H9 (cell line): ENCODE data around the gene RHOH. TPM values are rescaled to one million over a fixed set of nuclear protein-coding genes. Genes with fewer than 3 reads are reported as not detected.

Experiments used
- DNase-seq: peaks from one replicate; pipeline ENCODE4 v3.0.0-alpha.2; 2017
- H2AFZ ChIP-seq: one replicate; pipeline ENCODE4 v1.6.1; 2013; ENCODE audit warnings: mild to moderate bottlenecking, low read length, control low read depth, moderate library complexity
- H2AK5ac ChIP-seq: 2 replicates; pipeline ENCODE4 v1.6.1; 2013; ENCODE audit warnings: low read length, control low read depth, mixed read lengths; ENCODE audit not compliant: insufficient read length
- H2BK120ac ChIP-seq: one replicate; pipeline ENCODE4 v1.6.1; 2013; ENCODE audit warnings: low read depth, mild to moderate bottlenecking, low read length, control low read depth, inconsistent platforms; ENCODE audit not compliant: poor library complexity, severe bottlenecking
- H2BK12ac ChIP-seq: 2 replicates; pipeline ENCODE4 v1.6.1; 2013; ENCODE audit warnings: low read length, control low read depth, mixed read lengths, low read depth; ENCODE audit not compliant: insufficient read length
- H2BK15ac ChIP-seq: 2 replicates; pipeline ENCODE4 v1.6.1; 2013; ENCODE audit warnings: low read depth, low read length, control low read depth
- H2BK20ac ChIP-seq: one replicate; pipeline ENCODE4 v1.6.1; 2013; ENCODE audit warnings: low read depth, mild to moderate bottlenecking, low read length, control low read depth, inconsistent platforms; ENCODE audit not compliant: poor library complexity, severe bottlenecking
- H2BK5ac ChIP-seq: 2 replicates; pipeline ENCODE4 v1.6.1; 2013; ENCODE audit warnings: low read length, control low read depth, mixed read lengths; ENCODE audit not compliant: insufficient read length
- H3K14ac ChIP-seq: 2 replicates; pipeline ENCODE4 v1.6.1; 2013; ENCODE audit warnings: low read length, control low read depth; ENCODE audit not compliant: insufficient read depth
- H3K18ac ChIP-seq: 2 replicates; pipeline ENCODE4 v1.6.1; 2013; ENCODE audit warnings: low read depth, mild to moderate bottlenecking, mixed read lengths, low read length, control low read depth; ENCODE audit not compliant: insufficient read length
- H3K23ac ChIP-seq: 2 replicates; pipeline ENCODE4 v1.6.1; 2013; ENCODE audit warnings: low read length, control low read depth, mixed read lengths, low read depth; ENCODE audit not compliant: insufficient read length
- H3K23me2 ChIP-seq: 2 replicates; pipeline ENCODE4 v1.6.1; 2013; ENCODE audit warnings: low read depth, mild to moderate bottlenecking, mixed read lengths, low read length, control low read depth; ENCODE audit not compliant: insufficient read length, poor library complexity, severe bottlenecking
- H3K27ac ChIP-seq: 2 replicates; pipeline ENCODE4 v1.5.1; 2013; ENCODE audit warnings: low read length, control low read depth, mixed read lengths, low read depth; ENCODE audit not compliant: insufficient read length
- H3K27me3 ChIP-seq: 2 replicates; pipeline ENCODE4 v1.6.1; 2013; ENCODE audit warnings: low read length, control low read depth, inconsistent platforms; ENCODE audit not compliant: insufficient read depth
- H3K4ac ChIP-seq: 2 replicates; pipeline ENCODE4 v1.6.1; 2013; ENCODE audit warnings: low read depth, mild to moderate bottlenecking, control low read depth, inconsistent platforms, low read length, moderate library complexity
- H3K4me1 ChIP-seq: 2 replicates; pipeline ENCODE4 v1.6.1; 2013; ENCODE audit warnings: low read length, control low read depth, inconsistent platforms; ENCODE audit not compliant: insufficient read depth
- H3K4me2 ChIP-seq: 2 replicates; pipeline ENCODE4 v1.6.1; 2013; ENCODE audit warnings: low read length, control low read depth, mixed read lengths; ENCODE audit not compliant: insufficient read length, insufficient read depth
- H3K56ac ChIP-seq: 2 replicates; pipeline ENCODE4 v1.6.1; 2013; ENCODE audit warnings: low read depth, mild to moderate bottlenecking, mixed read lengths, low read length, control low read depth; ENCODE audit not compliant: insufficient read length
- H3K79me1 ChIP-seq: 2 replicates; pipeline ENCODE4 v1.6.1; 2013; ENCODE audit warnings: low read depth, mild to moderate bottlenecking, moderate library complexity, low read length, control low read depth, inconsistent platforms; ENCODE audit not compliant: insufficient read depth, poor library complexity, severe bottlenecking
- H3K79me2 ChIP-seq: 2 replicates; pipeline ENCODE4 v1.6.1; 2013; ENCODE audit warnings: low read length, control low read depth, inconsistent platforms; ENCODE audit not compliant: insufficient read depth
- H3K9ac ChIP-seq: 2 replicates; pipeline ENCODE4 v1.6.1; 2013; ENCODE audit warnings: low read length, control low read depth, mixed read lengths; ENCODE audit not compliant: insufficient read length; ENCODE audit errors: extremely low read depth
- H3K9me3 ChIP-seq: one replicate; pipeline ENCODE4 v1.6.1; 2013; ENCODE audit warnings: low read depth, low read length, inconsistent platforms; ENCODE audit not compliant: control insufficient read depth
- H3T11ph ChIP-seq: one replicate; pipeline ENCODE4 v1.6.1; 2013; ENCODE audit warnings: mild to moderate bottlenecking, low read length, control low read depth, inconsistent platforms
- H4K20me1 ChIP-seq: one replicate; pipeline ENCODE4 v1.6.1; 2013; ENCODE audit not compliant: control insufficient read depth, insufficient read length, insufficient read depth
- H4K5ac ChIP-seq: 2 replicates; pipeline ENCODE4 v1.6.1; 2013; ENCODE audit warnings: low read depth, mild to moderate bottlenecking, mixed read lengths, low read length, control low read depth; ENCODE audit not compliant: insufficient read length
- H4K8ac ChIP-seq: replicated peaks from 2 replicates; pipeline ENCODE4 v1.6.1; 2013; ENCODE audit warnings: low read length, control low read depth, mixed read lengths, low read depth; ENCODE audit not compliant: insufficient read length
- H4K91ac ChIP-seq: 2 replicates; pipeline ENCODE4 v1.6.1; 2013; ENCODE audit warnings: low read depth, mild to moderate bottlenecking, moderate library complexity, mixed read lengths, low read length, control low read depth; ENCODE audit not compliant: insufficient read length
- H3K27ac Mint-ChIP-seq, 3 experiments: 2 replicates in 2 of 3; 3 replicates in 1 of 3; pipeline ENCODE4 v1.8.0; 2020 to 2021; ENCODE audit warnings: mixed read lengths in 3 of 3, mild to moderate bottlenecking in 1 of 3, moderate library complexity in 1 of 3
- H3K27me3 Mint-ChIP-seq: 2 replicates; pipeline ENCODE4 v1.8.0; 2021; ENCODE audit warnings: low read depth, mild to moderate bottlenecking, moderate library complexity, mixed read lengths
- H3K36me3 Mint-ChIP-seq, 3 experiments: 2 replicates in 2 of 3; 3 replicates in 1 of 3; pipeline ENCODE4 v1.8.0; 2020 to 2021; ENCODE audit warnings: low read depth in 3 of 3, mixed read lengths in 3 of 3; ENCODE audit not compliant: insufficient read depth in 1 of 3
- H3K4me1 Mint-ChIP-seq, 2 experiments: 2 replicates each; pipeline ENCODE4 v1.8.0; 2020; ENCODE audit warnings: mixed read lengths in 2 of 2
- H3K4me3 Mint-ChIP-seq, 2 experiments: 2 replicates in 1 of 2; 3 replicates in 1 of 2; pipeline ENCODE4 v1.8.0; 2020 to 2021; ENCODE audit warnings: mild to moderate bottlenecking in 2 of 2, mixed read lengths in 2 of 2, moderate library complexity in 1 of 2
- H3K9me3 Mint-ChIP-seq, 2 experiments: 2 replicates in 1 of 2; 3 replicates in 1 of 2; pipeline ENCODE4 v1.8.0; 2020; ENCODE audit warnings: mild to moderate bottlenecking in 2 of 2, mixed read lengths in 2 of 2, moderate library complexity in 1 of 2
- WGBS: extraction: QIAGEN DNeasy Blood & Tissue Kit; methylation state at CpG from one replicate; pipeline ENCODE4 v1.1.7; 2013; ENCODE audit warnings: missing lambda C conversion rate, low lambda C conversion rate, mixed read lengths; ENCODE audit not compliant: insufficient read length; ENCODE audit errors: extremely low coverage; 5-methylcytosine and 5-hydroxymethylcytosine counted together
- total RNA-seq: library from RNA; stranded (reverse); gene quantifications from 2 replicates; pipeline ENCODE4 v1.2.1, GENCODE V29; 2021
- TF ChIP-seq, protein P1 (sequence below): fragments of 200-600 bp; sonication (generic); conservative IDR thresholded peaks from 3 replicates; pipeline ENCODE4 v1.8.0; 2021; ENCODE audit warnings: antibody characterized with exemption, mild to moderate bottlenecking

Gene RHOH
- total RNA-seq, 1 experiment from 2014 or later: 7.1 TPM

- H3K18ac ChIP-seq: no peak overlapping the region
- H2BK15ac ChIP-seq: no peak overlapping the region
- H3K4me2 ChIP-seq: no peak overlapping the region
- Mint-ChIP-seq H3K27me3 (no peaks in the 10 kb centered on the region), H3K27ac (peak overlapping the region in 1 of 3 experiments; percentile 9; a peak in 1 of 7 replicates), H3K4me3 (no peak overlapping the region), H3K36me3 (peaks cover 0 to 5% (median 0%) of the 10 kb centered on the region in 3 experiments; a peak in 2 of 7 replicates), H3K9me3 (no peaks in the 10 kb centered on the region), H3K4me1 (peaks cover 10 to 16% of the 10 kb centered on the region in 2 experiments)
- TF ChIP-seq, protein P1, sequence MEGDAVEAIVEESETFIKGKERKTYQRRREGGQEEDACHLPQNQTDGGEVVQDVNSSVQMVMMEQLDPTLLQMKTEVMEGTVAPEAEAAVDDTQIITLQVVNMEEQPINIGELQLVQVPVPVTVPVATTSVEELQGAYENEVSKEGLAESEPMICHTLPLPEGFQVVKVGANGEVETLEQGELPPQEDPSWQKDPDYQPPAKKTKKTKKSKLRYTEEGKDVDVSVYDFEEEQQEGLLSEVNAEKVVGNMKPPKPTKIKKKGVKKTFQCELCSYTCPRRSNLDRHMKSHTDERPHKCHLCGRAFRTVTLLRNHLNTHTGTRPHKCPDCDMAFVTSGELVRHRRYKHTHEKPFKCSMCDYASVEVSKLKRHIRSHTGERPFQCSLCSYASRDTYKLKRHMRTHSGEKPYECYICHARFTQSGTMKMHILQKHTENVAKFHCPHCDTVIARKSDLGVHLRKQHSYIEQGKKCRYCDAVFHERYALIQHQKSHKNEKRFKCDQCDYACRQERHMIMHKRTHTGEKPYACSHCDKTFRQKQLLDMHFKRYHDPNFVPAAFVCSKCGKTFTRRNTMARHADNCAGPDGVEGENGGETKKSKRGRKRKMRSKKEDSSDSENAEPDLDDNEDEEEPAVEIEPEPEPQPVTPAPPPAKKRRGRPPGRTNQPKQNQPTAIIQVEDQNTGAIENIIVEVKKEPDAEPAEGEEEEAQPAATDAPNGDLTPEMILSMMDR: no peak
- H2BK12ac ChIP-seq: no peak overlapping the region
- no peaks in the 10 kb centered on the region; the same call in 1 of the 2 replicates for H3K4me1 ChIP-seq
- H4K20me1 ChIP-seq: no peaks in the 10 kb centered on the region
- H3K9me3 ChIP-seq: no peaks in the 10 kb centered on the region
- H3K23me2 ChIP-seq: no peaks in the 10 kb centered on the region
- no peak overlapping the region for H2BK5ac ChIP-seq
- H4K91ac ChIP-seq: no peak overlapping the region
- DNase-seq: no peak
- H3K27me3 ChIP-seq: no peaks in the 10 kb centered on the region
- H2BK120ac ChIP-seq: no peak overlapping the region
- H3K56ac ChIP-seq: no peak overlapping the region
- H3K14ac ChIP-seq: no peak overlapping the region
- no CpG with 5 or more reads among the region's 6 CpGs for WGBS
- H2AK5ac ChIP-seq: no peak overlapping the region
- no peak overlapping the region for H3K23ac ChIP-seq
- H4K5ac ChIP-seq: no peak overlapping the region
- H4K8ac ChIP-seq: no peak overlapping the region
- H3T11ph ChIP-seq: no peak overlapping the region
- no peak overlapping the region for H3K9ac ChIP-seq
- no peak overlapping the region for H2BK20ac ChIP-seq
- no peaks in the 10 kb centered on the region for H3K79me1 ChIP-seq
- no peak overlapping the region for H3K4ac ChIP-seq
- H3K79me2 ChIP-seq: no peaks in the 10 kb centered on the region; the same call in 1 of the 2 replicates
- no peak overlapping the region for H2AFZ ChIP-seq
- no peak overlapping the region for H3K27ac ChIP-seq
These were observed 8.7 kb downstream of the RHOH start for GRCh38 chr4:40205259-40206198.
